Measurements from ENCODE around the gene CEP89.

DNA sequence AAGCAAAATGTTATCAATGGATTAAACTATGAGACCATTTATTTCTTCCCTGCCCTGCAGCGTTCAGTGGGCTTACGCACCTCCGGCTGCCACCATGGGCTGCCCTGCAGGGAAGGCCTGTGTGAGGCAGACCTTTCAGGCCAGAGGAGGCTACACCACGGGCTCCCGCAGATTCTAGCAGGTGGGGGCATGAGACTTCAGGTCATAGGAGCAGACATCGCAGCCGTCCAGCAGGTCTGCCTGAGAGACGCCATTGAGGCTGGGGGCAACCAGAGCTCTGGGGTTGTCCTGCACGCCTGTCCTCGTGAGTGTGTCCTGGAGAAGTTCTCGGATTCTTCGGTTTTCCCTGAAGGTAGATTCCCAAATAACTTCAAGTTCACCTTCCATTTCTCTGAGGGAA lies 92.8 kb downstream of the CEP89 start:
- no peak for TF ChIP-seq CTCF (conservative IDR thresholded peaks at IDR 0.05; ENCODE audit: low read length)
- no peak for TF ChIP-seq EZH2phosphoT487 (IDR thresholded peaks at IDR 0.05; ENCODE audit: borderline replicate concordance)
